Left lung (tissue), 10 donors: Measurements from ENCODE around the gene SOX6. TPM values are rescaled to one million over a fixed set of nuclear protein-coding genes. Genes with fewer than 3 reads are reported as not detected.

Source experiments
- ATAC-seq: fragments of 200-7000 bp; cut with Tn5 transposase; one replicate; pipeline ENCODE4 v1.9.1; 2020; ENCODE audit warnings: moderate library complexity
- DNase-seq, 4 donors: peaks; one replicate each; pipeline ENCODE4 v3.0.0-alpha.2; 2013 to 2020
- H3K27ac ChIP-seq, 2 donors: fragments of 200-600 bp; sonication (generic) in 1 of 2; one replicate each; pipeline versions ENCODE4 v1.5.0 to v1.8.0; 2020 to 2021
- H3K27me3 ChIP-seq, 2 donors: fragments of 200-600 bp; sonication (generic) in 1 of 2; one replicate each; pipeline versions ENCODE4 v1.5.0 to v1.8.0; 2020 to 2021
- H3K36me3 ChIP-seq, 2 donors: fragments of 200-600 bp; sonication (generic) in 1 of 2; one replicate each; pipeline versions ENCODE4 v1.5.0 to v1.8.0; 2020 to 2021
- H3K4me1 ChIP-seq, 2 donors: fragments of 200-600 bp; one replicate each; pipeline ENCODE4 v1.8.0; 2021
- H3K4me3 ChIP-seq, 2 donors: fragments of 200-600 bp; sonication (generic) in 1 of 2; one replicate each; pipeline versions ENCODE4 v1.5.0 to v1.8.0; 2020 to 2021; ENCODE audit warnings: mild to moderate bottlenecking in 1 of 2
- H3K9me3 ChIP-seq, 2 donors: fragments of 200-600 bp; sonication (generic) in 1 of 2; one replicate each; pipeline versions ENCODE4 v1.5.0 to v1.8.0; 2020 to 2021
- CTCF ChIP-seq, 2 donors: fragments of 200-600 bp; sonication (generic) in 1 of 2; IDR thresholded peaks; one replicate each; pipeline versions ENCODE4 v1.5.0 to v1.8.0; 2021; ENCODE audit warnings: antibody characterized with exemption in 2 of 2
- intact Hi-C, 2 donors: fragments of 100-400 bp; cut with DNase I; formaldehyde crosslinking; loops; one replicate each; pipeline versions ENCODE4 v1.11.2 to v1.14.2; 2022
- polyA plus RNA-seq, 6 donors: library from polyadenylated mRNA; unstranded; fragments of 120-200 nt; gene quantifications; one replicate each; pipeline ENCODE4 v1.2.1, GENCODE V29; 2013; ENCODE audit not compliant: insufficient read length in 6 of 6
- total RNA-seq, 2 donors: library from RNA; stranded (reverse); fragmentation: NEBNext Ultra II Directional; extraction: Animal tissue kit (Norgen Biotek cat#: 25700); gene quantifications; one replicate each; pipeline ENCODE4 v1.2.1, GENCODE V29; 2021
- donor health status: DM: no; HTN: yes; CAD: no.
- donor health status: DM: no; HTN: no; CAD: no.

Gene SOX6
- total and polyA plus RNA-seq, 8 donors, result 4.7 to 20.5 (median 15.6) TPM

DNA sequence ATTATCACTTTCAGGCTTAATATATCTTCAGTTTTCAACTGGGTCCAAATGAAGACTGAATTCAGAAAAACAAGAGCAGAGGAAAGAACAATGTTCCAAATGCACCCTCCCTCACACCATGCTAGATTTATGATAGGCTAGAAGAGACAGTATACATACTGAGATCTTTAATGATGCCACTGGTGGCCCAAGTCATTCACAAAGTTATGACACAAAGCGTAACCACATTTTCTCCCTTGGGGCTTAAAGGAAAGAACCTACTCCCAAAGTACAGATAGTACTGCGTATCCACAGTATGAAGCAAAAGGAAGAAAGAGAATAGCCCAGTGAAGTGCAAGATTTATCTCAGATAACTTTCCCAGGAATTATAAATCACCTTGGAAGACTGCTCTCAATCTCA is 10.9 kb upstream of the SOX6 start:
- no peak overlapping the region for H3K27ac ChIP-seq
- H3K9me3 ChIP-seq, result no peaks in the 10 kb centered on the region
- no peak overlapping the region for H3K4me3 ChIP-seq
- DNase-seq (no peak), ATAC-seq (no peak)
- intact Hi-C loops, result no loop called here
- no peak for TF ChIP-seq CTCF (IDR thresholded peaks at IDR 0.05)
- H3K4me1 ChIP-seq, result no peaks in the 10 kb centered on the region
- no peaks in the 10 kb centered on the region for H3K36me3 ChIP-seq
- no peaks in the 10 kb centered on the region for H3K27me3 ChIP-seq

DNA sequence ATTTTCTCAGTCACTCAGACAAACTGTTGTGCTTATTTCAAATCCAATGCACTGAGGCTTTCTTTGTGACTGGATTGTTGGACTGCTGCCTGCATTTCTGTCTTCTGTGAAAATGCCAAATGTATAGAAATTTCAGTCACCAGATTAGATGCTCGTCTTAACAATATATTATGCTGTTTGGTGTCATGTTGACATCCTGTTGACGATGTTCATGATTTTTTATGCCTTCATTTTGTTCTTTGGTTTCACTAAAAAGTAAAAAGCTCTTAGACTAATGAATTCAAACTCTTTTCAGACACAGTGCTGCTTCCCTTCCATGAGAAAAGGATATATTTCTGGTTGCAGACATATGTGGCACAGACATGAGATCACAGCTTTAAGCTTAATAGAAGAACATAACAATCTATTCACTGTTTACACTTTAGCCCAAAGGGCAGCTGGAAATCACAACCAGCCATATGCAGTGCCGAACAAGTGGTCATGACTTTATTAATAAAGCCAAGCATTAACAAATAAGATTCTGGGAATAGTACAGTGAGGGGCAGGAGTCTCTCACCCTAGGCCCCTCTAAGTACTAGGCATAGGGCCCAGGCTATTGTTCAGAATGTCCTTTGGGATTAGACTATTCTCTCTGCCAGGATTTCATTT is 9.4 kb upstream of the SOX6 start:
- no peaks in the 10 kb centered on the region for H3K27me3 ChIP-seq
- ATAC-seq, result no peak
- peak in 2 of 4 donors; percentile 15 to 26 for DNase-seq
- intact Hi-C loops, result no loop called here
- no peaks in the 10 kb centered on the region for H3K4me1 ChIP-seq
- no peaks in the 10 kb centered on the region for H3K9me3 ChIP-seq
- no peak for TF ChIP-seq CTCF (IDR thresholded peaks at IDR 0.05)
- H3K27ac ChIP-seq, result no peak overlapping the region
- H3K36me3 ChIP-seq, result no peaks in the 10 kb centered on the region
- H3K4me3 ChIP-seq, result no peak overlapping the region

DNA sequence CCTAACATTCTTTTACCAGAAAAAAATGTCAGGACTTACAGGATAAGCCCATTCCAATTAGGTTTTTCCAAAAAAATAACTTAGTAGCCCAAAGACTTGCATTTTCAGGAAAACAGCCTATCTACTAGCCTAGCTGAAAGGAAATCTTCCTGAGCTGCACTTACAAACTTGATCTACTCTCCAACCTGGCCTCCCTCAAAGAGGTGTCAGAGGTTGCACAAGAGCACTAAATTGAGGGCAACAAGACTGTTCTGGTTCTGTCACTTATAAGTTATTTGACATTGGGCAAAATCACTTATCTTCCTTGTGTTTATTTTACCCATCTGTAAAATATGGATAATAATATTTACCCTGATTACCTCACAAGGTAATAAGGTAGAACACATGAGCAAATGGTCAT is 7.9 kb upstream of the SOX6 start:
- no peak for ATAC-seq
- no peak overlapping the region for H3K4me3 ChIP-seq
- H3K9me3 ChIP-seq, result no peaks in the 10 kb centered on the region
- H3K4me1 ChIP-seq, result no peaks in the 10 kb centered on the region
- H3K36me3 ChIP-seq, result no peaks in the 10 kb centered on the region
- no peak for TF ChIP-seq CTCF (IDR thresholded peaks at IDR 0.05)
- H3K27ac ChIP-seq, result no peak overlapping the region
- no peaks in the 10 kb centered on the region for H3K27me3 ChIP-seq
- no peak for DNase-seq
- intact Hi-C loops, result no loop called here

DNA sequence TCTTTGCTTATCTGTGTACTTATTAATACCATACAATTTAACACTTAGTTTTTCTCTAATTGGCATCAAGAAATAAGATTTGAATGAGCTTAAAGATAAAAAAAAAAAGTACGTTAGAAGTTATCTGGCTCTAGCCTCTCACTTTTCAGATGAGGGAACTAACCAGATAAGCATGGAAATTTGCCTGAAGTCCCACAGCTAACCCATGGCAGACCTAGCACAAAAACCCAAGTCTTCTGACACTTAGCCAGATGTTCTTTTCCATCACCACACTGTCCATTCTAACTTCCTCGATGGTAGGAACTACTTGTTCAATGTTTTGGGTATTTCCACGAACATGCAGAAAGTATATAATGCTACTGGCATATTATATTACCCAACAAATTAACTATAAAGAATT is 7.4 kb upstream of the SOX6 start:
- no peak for DNase-seq
- ATAC-seq, result no peak
- intact Hi-C loops, result no loop called here
- Histone ChIP-seq H3K9me3 (no peaks in the 10 kb centered on the region), H3K36me3 (no peaks in the 10 kb centered on the region), H3K4me3 (no peak overlapping the region), H3K4me1 (no peaks in the 10 kb centered on the region), H3K27ac (no peak overlapping the region), H3K27me3 (no peaks in the 10 kb centered on the region)
- TF ChIP-seq CTCF (IDR thresholded peaks at IDR 0.05), result no peak

GRCh38 chr11:16361108-16361865 is 4.9 kb upstream of the SOX6 start:
- TF ChIP-seq CTCF (IDR thresholded peaks at IDR 0.05), result no peak
- ATAC-seq (no peak), DNase-seq (no peak)
- intact Hi-C loops, result no loop called here
- Histone ChIP-seq H3K27ac (no peak overlapping the region), H3K36me3 (no peaks in the 10 kb centered on the region), H3K4me1 (no peaks in the 10 kb centered on the region), H3K27me3 (no peaks in the 10 kb centered on the region), H3K4me3 (no peak overlapping the region), H3K9me3 (no peaks in the 10 kb centered on the region)
